ENCODE measurements around the gene ERICH2. TPM values are rescaled to one million over a fixed set of nuclear protein-coding genes. Genes with fewer than 3 reads are reported as not detected.

The ERICH2 gene
- total and polyA plus RNA-seq, 2 of the 13 experiments (the other 11 are each of a cell fraction or from before 2014, with no cell fraction given) = not detected

DNA sequence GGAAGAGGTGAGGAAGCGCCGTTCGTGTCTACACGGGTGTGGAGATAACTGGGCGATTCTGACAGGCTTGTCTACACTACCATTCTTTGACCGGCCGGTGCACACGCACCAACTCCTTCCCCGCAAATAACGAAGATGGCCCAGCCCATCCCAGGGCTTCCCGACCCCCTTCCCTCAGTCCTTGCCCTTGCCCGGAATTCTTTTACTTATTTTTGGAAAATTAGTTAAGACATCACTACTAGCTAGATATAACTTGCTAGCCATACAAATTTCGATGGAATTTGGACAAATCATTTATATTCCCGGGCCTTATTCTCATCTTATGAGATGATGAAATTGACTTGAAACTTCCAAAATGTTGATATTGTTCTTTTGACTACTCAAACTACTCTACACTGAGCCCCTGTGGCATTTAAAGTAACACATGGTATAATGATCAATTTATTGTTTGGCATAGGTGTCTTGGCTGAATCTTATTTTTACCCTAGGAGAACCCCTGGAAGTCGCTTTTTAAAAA is 1.3 kb downstream of the ERICH2 start (continued):
- TF ChIP-seq ZNF121 (CRISPR knock-in tag; IDR thresholded peaks at IDR 0.05) = no peak
- 0 out of 2 replicates have a peak, but pooled peaks have one; percentile 24 for TF ChIP-seq ZSCAN9 (CRISPR knock-in tag; IDR thresholded peaks at IDR 0.05; ENCODE audit: borderline replicate concordance)
- no peak for TF ChIP-seq SMC3 (IDR thresholded peaks at IDR 0.05; ENCODE audit: low read length)
- TF ChIP-seq ZSCAN25 (CRISPR knock-in tag; IDR thresholded peaks at IDR 0.05) = 0 out of 2 replicates have a peak, but pooled peaks have one; percentile 9
- TF ChIP-seq MTA1 (CRISPR knock-in tag; IDR thresholded peaks at IDR 0.05; ENCODE audit: borderline replicate concordance) = peak; percentile 10; the same call in 1 of the 2 replicates
- TF ChIP-seq ZNF552 (CRISPR knock-in tag; IDR thresholded peaks at IDR 0.05; ENCODE audit: borderline replicate concordance) = no peak
- no peak for TF ChIP-seq ETV5 (CRISPR knock-in tag; IDR thresholded peaks at IDR 0.05; ENCODE audit: borderline replicate concordance)
- TF ChIP-seq ZKSCAN5 (CRISPR knock-in tag; IDR thresholded peaks at IDR 0.05) = no peak
- TF ChIP-seq ZNF766 (CRISPR knock-in tag; IDR thresholded peaks at IDR 0.05; ENCODE audit: borderline replicate concordance) = no peak
- no peak for TF ChIP-seq ZZZ3 (CRISPR knock-in tag; IDR thresholded peaks at IDR 0.05; ENCODE audit: borderline replicate concordance)
- no peak for TF ChIP-seq DPF2 (CRISPR knock-in tag; IDR thresholded peaks at IDR 0.05; ENCODE audit: borderline replicate concordance, low read depth)
- no peak for TF ChIP-seq ZFP62 (CRISPR knock-in tag; IDR thresholded peaks at IDR 0.05)
- TF ChIP-seq ZNF274 (CRISPR knock-in tag; IDR thresholded peaks at IDR 0.05) = no peak
- TF ChIP-seq, protein P1, sequence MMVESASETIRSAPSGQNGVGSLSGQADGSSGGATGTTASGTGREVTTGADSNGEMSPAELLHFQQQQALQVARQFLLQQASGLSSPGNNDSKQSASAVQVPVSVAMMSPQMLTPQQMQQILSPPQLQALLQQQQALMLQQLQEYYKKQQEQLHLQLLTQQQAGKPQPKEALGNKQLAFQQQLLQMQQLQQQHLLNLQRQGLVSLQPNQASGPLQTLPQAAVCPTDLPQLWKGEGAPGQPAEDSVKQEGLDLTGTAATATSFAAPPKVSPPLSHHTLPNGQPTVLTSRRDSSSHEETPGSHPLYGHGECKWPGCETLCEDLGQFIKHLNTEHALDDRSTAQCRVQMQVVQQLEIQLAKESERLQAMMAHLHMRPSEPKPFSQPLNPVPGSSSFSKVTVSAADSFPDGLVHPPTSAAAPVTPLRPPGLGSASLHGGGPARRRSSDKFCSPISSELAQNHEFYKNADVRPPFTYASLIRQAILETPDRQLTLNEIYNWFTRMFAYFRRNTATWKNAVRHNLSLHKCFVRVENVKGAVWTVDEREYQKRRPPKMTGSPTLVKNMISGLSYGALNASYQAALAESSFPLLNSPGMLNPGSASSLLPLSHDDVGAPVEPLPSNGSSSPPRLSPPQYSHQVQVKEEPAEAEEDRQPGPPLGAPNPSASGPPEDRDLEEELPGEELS (CRISPR knock-in tag; IDR thresholded peaks at IDR 0.05) = no peak
- TF ChIP-seq RBM39 (IDR thresholded peaks at IDR 0.05; ENCODE audit: low read depth, low read length, poor library complexity, severe bottlenecking) = peak; percentile 21
- TF ChIP-seq TCF7 (IDR thresholded peaks at IDR 0.05; ENCODE audit: low read depth) = no peak
- peak; percentile 16; the same call in 1 of the 2 replicates for TF ChIP-seq ZNF777 (CRISPR knock-in tag; IDR thresholded peaks at IDR 0.05)
- no peak for TF ChIP-seq SMAD1 (CRISPR knock-in tag; IDR thresholded peaks at IDR 0.05; ENCODE audit: borderline replicate concordance, low read depth)
- TF ChIP-seq NFE2L1 (CRISPR knock-in tag; IDR thresholded peaks at IDR 0.05; ENCODE audit: borderline replicate concordance) = no peak
- TF ChIP-seq, protein P2, sequence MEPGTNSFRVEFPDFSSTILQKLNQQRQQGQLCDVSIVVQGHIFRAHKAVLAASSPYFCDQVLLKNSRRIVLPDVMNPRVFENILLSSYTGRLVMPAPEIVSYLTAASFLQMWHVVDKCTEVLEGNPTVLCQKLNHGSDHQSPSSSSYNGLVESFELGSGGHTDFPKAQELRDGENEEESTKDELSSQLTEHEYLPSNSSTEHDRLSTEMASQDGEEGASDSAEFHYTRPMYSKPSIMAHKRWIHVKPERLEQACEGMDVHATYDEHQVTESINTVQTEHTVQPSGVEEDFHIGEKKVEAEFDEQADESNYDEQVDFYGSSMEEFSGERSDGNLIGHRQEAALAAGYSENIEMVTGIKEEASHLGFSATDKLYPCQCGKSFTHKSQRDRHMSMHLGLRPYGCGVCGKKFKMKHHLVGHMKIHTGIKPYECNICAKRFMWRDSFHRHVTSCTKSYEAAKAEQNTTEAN (CRISPR knock-in tag; conservative IDR thresholded peaks at IDR 0.05) = no peak; the same call in 1 of the 2 replicates
- no peak for TF ChIP-seq CCDC6 (CRISPR knock-in tag; IDR thresholded peaks at IDR 0.05)
- TF ChIP-seq ZNF709 (CRISPR knock-in tag; IDR thresholded peaks at IDR 0.05) = no peak
- TF ChIP-seq, protein P3, sequence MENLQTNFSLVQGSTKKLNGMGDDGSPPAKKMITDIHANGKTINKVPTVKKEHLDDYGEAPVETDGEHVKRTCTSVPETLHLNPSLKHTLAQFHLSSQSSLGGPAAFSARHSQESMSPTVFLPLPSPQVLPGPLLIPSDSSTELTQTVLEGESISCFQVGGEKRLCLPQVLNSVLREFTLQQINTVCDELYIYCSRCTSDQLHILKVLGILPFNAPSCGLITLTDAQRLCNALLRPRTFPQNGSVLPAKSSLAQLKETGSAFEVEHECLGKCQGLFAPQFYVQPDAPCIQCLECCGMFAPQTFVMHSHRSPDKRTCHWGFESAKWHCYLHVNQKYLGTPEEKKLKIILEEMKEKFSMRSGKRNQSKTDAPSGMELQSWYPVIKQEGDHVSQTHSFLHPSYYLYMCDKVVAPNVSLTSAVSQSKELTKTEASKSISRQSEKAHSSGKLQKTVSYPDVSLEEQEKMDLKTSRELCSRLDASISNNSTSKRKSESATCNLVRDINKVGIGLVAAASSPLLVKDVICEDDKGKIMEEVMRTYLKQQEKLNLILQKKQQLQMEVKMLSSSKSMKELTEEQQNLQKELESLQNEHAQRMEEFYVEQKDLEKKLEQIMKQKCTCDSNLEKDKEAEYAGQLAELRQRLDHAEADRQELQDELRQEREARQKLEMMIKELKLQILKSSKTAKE (CRISPR knock-in tag; IDR thresholded peaks at IDR 0.05; ENCODE audit: borderline replicate concordance) = 0 out of 2 replicates have a peak, but pooled peaks have one; percentile 44
- TF ChIP-seq PITX1 (CRISPR knock-in tag; IDR thresholded peaks at IDR 0.05) = no peak
- no peak for TF ChIP-seq ZFX (CRISPR knock-in tag; IDR thresholded peaks at IDR 0.05; ENCODE audit: low read depth)
